HepG2 (cell line): Measurements from ENCODE around the gene PTPRM. TPM values are rescaled to one million over a fixed set of nuclear protein-coding genes. Genes with fewer than 3 reads are reported as not detected.

Experiments
- ATAC-seq: fragments of 200-7000 bp; cut with Tn5 transposase; 3 replicates; pipeline ENCODE4 v1.9.1; 2020; ENCODE audit warnings: mild to moderate bottlenecking, moderate library complexity
- BruUV-seq: library from RNA; stranded (reverse); fragments of 400-500 nt; replicated peaks from 2 replicates; lab custom pipeline; 2021; lab: Mats Ljungman, UMichigan
- CTCF ChIA-PET: fragments of 300-600 bp; formaldehyde crosslinking; extraction: SDS; loops from one replicate; lab custom pipeline; 2021; ENCODE audit warnings: low total read pairs, inconsistent platforms, low intra/inter-chr PET ratio; lab: Yijun Ruan, JAX
- POLR2A ChIA-PET: fragments of 350-600 bp; sonication (Branson Sonifier 250); formaldehyde crosslinking; loops from one replicate; lab custom pipeline; 2020; ENCODE audit warnings: antibody characterized with exemption, inconsistent platforms; lab: Yijun Ruan, JAX
- DNase-seq: peaks from one replicate; pipeline ENCODE4 v3.0.0-alpha.2; 2015; ENCODE audit warnings: low spot score
- FAIRE-seq: peaks from 3 replicates; lab custom pipeline; 2011; peaks lifted over from hg19 to GRCh38; lab: Jason Lieb, UNC
- H2AFZ ChIP-seq: one replicate; pipeline ENCODE4 v1.6.1; 2011; ENCODE audit warnings: low read length, inconsistent platforms
- H3K27ac ChIP-seq: fragments of 300-600 bp; 3 replicates; pipeline ENCODE4 v1.8.0; 2011; ENCODE audit warnings: mixed run types, mild to moderate bottlenecking, mixed read lengths, low read length, inconsistent platforms; ENCODE audit not compliant: insufficient read depth; ENCODE audit errors: extremely low read length
- H3K27me3 ChIP-seq, 2 experiments: fragments of 200-600 bp in 1 of 2; 2 replicates in 1 of 2; 3 replicates in 1 of 2; pipeline versions ENCODE4 v1.6.0 to v1.8.0; 2011; ENCODE audit warnings: low read length in 2 of 2, mild to moderate bottlenecking in 2 of 2, moderate library complexity in 2 of 2, inconsistent platforms in 1 of 2; ENCODE audit not compliant: insufficient read depth in 2 of 2, control insufficient read depth in 1 of 2
- H3K36me3 ChIP-seq, 2 experiments: fragments of 200-600 bp in 1 of 2; replicated peaks in 1 of 2; 2 replicates in 1 of 2; 3 replicates in 1 of 2; pipeline versions ENCODE4 v1.5.1 to v1.8.0; 2011; ENCODE audit warnings: low read length in 2 of 2, inconsistent platforms in 1 of 2; ENCODE audit not compliant: insufficient read depth in 2 of 2, control insufficient read depth in 1 of 2
- H3K4me1 ChIP-seq: 2 replicates; pipeline ENCODE4 v1.5.1; 2012; ENCODE audit warnings: low read length, inconsistent platforms; ENCODE audit not compliant: insufficient read depth
- H3K4me2 ChIP-seq: 2 replicates; pipeline ENCODE4 v1.6.0; 2011; ENCODE audit warnings: low read depth, low read length, inconsistent platforms
- H3K4me3 ChIP-seq, 3 experiments: fragments of 200-600 bp in 1 of 3; sonication (generic), shearing (Covaris generic) in 1 of 3; replicated peaks in 1 of 3; 2 replicates each; pipeline ENCODE4 v1.5.1; 2011 to 2016; ENCODE audit warnings: low read length in 3 of 3, inconsistent platforms in 2 of 3, low read depth in 2 of 3, mild to moderate bottlenecking in 2 of 3, control low read depth in 1 of 3, mixed read lengths in 1 of 3; ENCODE audit not compliant: insufficient read depth in 1 of 3
- H3K79me2 ChIP-seq: one replicate; pipeline ENCODE4 v1.6.1; 2011; ENCODE audit warnings: low read length, inconsistent platforms; ENCODE audit not compliant: insufficient read depth
- H3K9ac ChIP-seq: 2 replicates; pipeline ENCODE4 v1.6.0; 2011; ENCODE audit warnings: mild to moderate bottlenecking, low read depth, low read length, inconsistent platforms; ENCODE audit not compliant: insufficient read depth
- H3K9me3 ChIP-seq: 2 replicates; pipeline ENCODE4 v1.5.1; 2012; ENCODE audit warnings: mild to moderate bottlenecking, low read length
- H4K20me1 ChIP-seq: 2 replicates; pipeline ENCODE4 v1.6.0; 2011; ENCODE audit warnings: inconsistent platforms, mild to moderate bottlenecking, low read length, moderate library complexity; ENCODE audit not compliant: insufficient read depth
- HOXA7 ChIP-seq: sonication (generic); formaldehyde crosslinking; IDR thresholded peaks from 2 replicates; pipeline ENCODE4 v1.8.1; 2022; ENCODE audit warnings: mild to moderate bottlenecking, missing genetic modification reagents, moderate library complexity
- RBAK ChIP-seq: sonication (generic); formaldehyde crosslinking; IDR thresholded peaks from 2 replicates; pipeline ENCODE4 v1.5.1; 2020; ENCODE audit warnings: mild to moderate bottlenecking, missing genetic modification reagents
- SOX5 ChIP-seq: IDR thresholded peaks from 2 replicates; pipeline ENCODE4 v1.6.1; 2016; ENCODE audit warnings: borderline replicate concordance
- SRY ChIP-seq: sonication (generic); formaldehyde crosslinking; IDR thresholded peaks from 2 replicates; pipeline ENCODE4 v1.8.0; 2022; ENCODE audit warnings: mild to moderate bottlenecking, missing genetic modification reagents
- TAF15 ChIP-seq: fragments of 200-400 bp; formaldehyde crosslinking; IDR thresholded peaks from one replicate; pipeline ENCODE4 v1.6.1; 2018; ENCODE audit warnings: mild to moderate bottlenecking, low read depth, low read length; ENCODE audit not compliant: poor library complexity, severe bottlenecking
- ZNF263 ChIP-seq: sonication (generic); formaldehyde crosslinking; IDR thresholded peaks from 2 replicates; pipeline ENCODE4 v1.4.0; 2020; ENCODE audit warnings: missing genetic modification reagents
- ZNF331 ChIP-seq: sonication (generic); formaldehyde crosslinking; IDR thresholded peaks from 2 replicates; pipeline ENCODE4 v1.4.0; 2020; ENCODE audit warnings: missing genetic modification reagents
- ZNF382 ChIP-seq: sonication (generic); formaldehyde crosslinking; IDR thresholded peaks from 2 replicates; pipeline ENCODE4 v1.5.0; 2020; ENCODE audit warnings: missing genetic modification reagents, mild to moderate bottlenecking, borderline replicate concordance
- WGBS: methylation state at CpG from one replicate; pipeline ENCODE4 v1.1.6; 2017; ENCODE audit warnings: low lambda C conversion rate; 5-methylcytosine and 5-hydroxymethylcytosine counted together
- in situ Hi-C: cut with HindIII; loops from 2 replicates; pipeline ENCODE4 v1.10.0; 2017; ENCODE audit warnings: low pct_unique_long_range_greater_than_20kb; ENCODE audit not compliant: extremely low pct_ligation_motif_present
- intact Hi-C: fragments of 100-400 bp; cut with micrococcal nuclease; formaldehyde crosslinking; loops from one replicate; pipeline ENCODE4 v1.10.0; 2022; ENCODE audit not compliant: unreplicated experiment
- polyA plus RNA-seq, 8 experiments: library from polyadenylated mRNA; depleted of rRNA in 3 of 8; stranded (reverse) in 7 of 8; unstranded in 1 of 8; fragments of >200 nt; fragmentation: Illumina TruSeq in 4 of 8; extraction: Trizol in 4 of 8; gene quantifications; 2 replicates each; pipeline versions ENCODE4 v1.2.1 to v1.2.3, GENCODE V29; 2011 to 2016; ENCODE audit warnings: low read depth in 4 of 8, missing spikeins in 1 of 8, mixed read lengths in 1 of 8; ENCODE audit not compliant: insufficient read depth in 1 of 8
- total RNA-seq, 5 experiments: library from RNA; depleted of rRNA; stranded (reverse); fragments of >200 nt; fragmentation: Illumina TruSeq; extraction: Trizol; gene quantifications; 2 replicates each; pipeline ENCODE4 v1.2.3, GENCODE V29; 2016; ENCODE audit warnings: low read depth in 1 of 5
- TF ChIP-seq, protein P1 (sequence below): conservative IDR thresholded peaks from 2 replicates; pipeline ENCODE4 v1.6.1; 2018; ENCODE audit warnings: missing genetic modification reagents
- TF ChIP-seq, protein P2 (sequence below): sonication (generic); formaldehyde crosslinking; IDR thresholded peaks from 2 replicates; pipeline ENCODE4 v1.4.0; 2020; ENCODE audit warnings: missing genetic modification reagents, borderline replicate concordance

PTPRM gene
- total and polyA plus RNA-seq, 2 of the 13 experiments (the other 11 are each of a cell fraction or from before 2014, with no cell fraction given): 12.6 to 108 TPM

GRCh38 chr18:8133032-8133431 lies 565.9 kb downstream of the PTPRM start:
- Histone ChIP-seq H4K20me1 (no peaks in the 10 kb centered on the region), H3K4me2 (no peak overlapping the region), H3K4me3 (no peak overlapping the region), H3K27me3 (no peaks in the 10 kb centered on the region), H3K9me3 (no peaks in the 10 kb centered on the region), H3K79me2 (no peaks in the 10 kb centered on the region), H3K4me1 (no peaks in the 10 kb centered on the region), H3K36me3 (no peaks in the 10 kb centered on the region), H3K27ac (no peak overlapping the region), H2AFZ (no peak overlapping the region), H3K9ac (no peak overlapping the region)
- in situ Hi-C loops (loop anchor here (25.0 kb wide), 1 partner anchor 104 kb away; no protein-coding TSS in a partner anchor), intact Hi-C loops (no loop called here)
- DNase-seq: no peak
- ChIA-PET POLR2A (no interaction called here), CTCF (no interaction called here)
- FAIRE-seq: no peak
- TF ChIP-seq, protein P1, sequence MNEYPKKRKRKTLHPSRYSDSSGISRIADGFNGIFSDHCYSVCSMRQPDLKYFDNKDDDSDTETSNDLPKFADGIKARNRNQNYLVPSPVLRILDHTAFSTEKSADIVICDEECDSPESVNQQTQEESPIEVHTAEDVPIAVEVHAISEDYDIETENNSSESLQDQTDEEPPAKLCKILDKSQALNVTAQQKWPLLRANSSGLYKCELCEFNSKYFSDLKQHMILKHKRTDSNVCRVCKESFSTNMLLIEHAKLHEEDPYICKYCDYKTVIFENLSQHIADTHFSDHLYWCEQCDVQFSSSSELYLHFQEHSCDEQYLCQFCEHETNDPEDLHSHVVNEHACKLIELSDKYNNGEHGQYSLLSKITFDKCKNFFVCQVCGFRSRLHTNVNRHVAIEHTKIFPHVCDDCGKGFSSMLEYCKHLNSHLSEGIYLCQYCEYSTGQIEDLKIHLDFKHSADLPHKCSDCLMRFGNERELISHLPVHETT (CRISPR knock-in tag): no peak
- TF ChIP-seq ZNF331 (CRISPR knock-in tag) (no peak), SRY (no peak), ZNF382 (no peak), ZNF263 (CRISPR knock-in tag) (no peak), RBAK (CRISPR knock-in tag) (no peak)
- no peak for ATAC-seq
- BruUV-seq: no TSS peak

- POLR2A ChIA-PET: no interaction called here
- H3K9ac ChIP-seq: no peak overlapping the region
- no TSS peak for BruUV-seq
- CTCF ChIA-PET: no interaction called here
- H3K9me3 ChIP-seq: no peaks in the 10 kb centered on the region
- H2AFZ ChIP-seq: no peak overlapping the region
- no peaks in the 10 kb centered on the region for H3K4me1 ChIP-seq
- H4K20me1 ChIP-seq: no peaks in the 10 kb centered on the region
- H3K27ac ChIP-seq: no peak overlapping the region
- H3K4me3 ChIP-seq: no peak overlapping the region
- H3K36me3 ChIP-seq: no peaks in the 10 kb centered on the region
- no peaks in the 10 kb centered on the region for H3K79me2 ChIP-seq
- ATAC-seq (no peak), DNase-seq (no peak), FAIRE-seq (no peak)
- in situ Hi-C loops: loop anchor here (25.0 kb wide), 1 partner anchor 103 kb away; no protein-coding TSS in a partner anchor
- WGBS: 95% methylated on average over 1 of the region's 1 CpG
- intact Hi-C loops: no loop called here
- no peak overlapping the region for H3K4me2 ChIP-seq
- H3K27me3 ChIP-seq: no peaks in the 10 kb centered on the region
- TF ChIP-seq SOX5 (CRISPR knock-in tag) (no peak), TAF15 (no peak), HOXA7 (CRISPR knock-in tag) (no peak)
- TF ChIP-seq, protein P2, sequence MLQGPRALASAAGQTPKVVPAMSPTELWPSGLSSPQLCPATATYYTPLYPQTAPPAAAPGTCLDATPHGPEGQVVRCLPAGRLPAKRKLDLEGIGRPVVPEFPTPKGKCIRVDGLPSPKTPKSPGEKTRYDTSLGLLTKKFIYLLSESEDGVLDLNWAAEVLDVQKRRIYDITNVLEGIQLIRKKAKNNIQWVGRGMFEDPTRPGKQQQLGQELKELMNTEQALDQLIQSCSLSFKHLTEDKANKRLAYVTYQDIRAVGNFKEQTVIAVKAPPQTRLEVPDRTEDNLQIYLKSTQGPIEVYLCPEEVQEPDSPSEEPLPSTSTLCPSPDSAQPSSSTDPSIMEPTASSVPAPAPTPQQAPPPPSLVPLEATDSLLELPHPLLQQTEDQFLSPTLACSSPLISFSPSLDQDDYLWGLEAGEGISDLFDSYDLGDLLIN (CRISPR knock-in tag): no peak
Observed at GRCh38 chr18:8133888-8134287, 566.8 kb downstream of the PTPRM start.
